WTC11 (cell line): ENCODE measurements around the gene ACP1.

Experiments used
- CBFB ChIP-seq: sonication (generic); formaldehyde crosslinking; IDR thresholded peaks from 2 replicates; pipeline ENCODE4 v1.8.1; 2022; ENCODE audit warnings: mild to moderate bottlenecking, low read depth, missing genetic modification reagents
- FOXP1 ChIP-seq: sonication (generic); formaldehyde crosslinking; IDR thresholded peaks from 2 replicates; pipeline ENCODE4 v1.8.0; 2022; ENCODE audit warnings: missing genetic modification reagents, mild to moderate bottlenecking, moderate library complexity, borderline replicate concordance
- JUN ChIP-seq: sonication (generic); formaldehyde crosslinking; IDR thresholded peaks from 2 replicates; pipeline ENCODE4 v1.8.0; 2023; ENCODE audit warnings: mild to moderate bottlenecking, missing genetic modification reagents
- KAT7 ChIP-seq: sonication (generic); formaldehyde crosslinking; IDR thresholded peaks from 2 replicates; pipeline ENCODE4 v1.8.1; 2023; ENCODE audit warnings: missing genetic modification reagents, mild to moderate bottlenecking, borderline replicate concordance
- ZNF121 ChIP-seq: sonication (generic); formaldehyde crosslinking; IDR thresholded peaks from 2 replicates; pipeline ENCODE4 v1.8.0; 2023; ENCODE audit warnings: missing genetic modification reagents
- TF ChIP-seq, protein P1 (sequence below): fragments of 200-600 bp; IDR thresholded peaks from 2 replicates; pipeline ENCODE4 v1.8.0; 2022; ENCODE audit warnings: antibody characterized with exemption
- TF ChIP-seq, protein P2 (sequence below): fragments of 250-450 bp; sonication (Bioruptor Pico); IDR thresholded peaks from 2 replicates; pipeline ENCODE4 v2.1.2; 2022; ENCODE audit warnings: mild to moderate bottlenecking, moderate library complexity
- TF ChIP-seq, protein P3 (sequence below): fragments of 250-450 bp; sonication (Bioruptor Pico); IDR thresholded peaks from 2 replicates; pipeline ENCODE4 v1.9.0; 2021; ENCODE audit warnings: mild to moderate bottlenecking
- TF ChIP-seq, protein P4 (sequence below): sonication (generic); formaldehyde crosslinking; IDR thresholded peaks from 2 replicates; pipeline ENCODE4 v1.8.0; 2022; ENCODE audit warnings: mild to moderate bottlenecking, missing genetic modification reagents

DNA sequence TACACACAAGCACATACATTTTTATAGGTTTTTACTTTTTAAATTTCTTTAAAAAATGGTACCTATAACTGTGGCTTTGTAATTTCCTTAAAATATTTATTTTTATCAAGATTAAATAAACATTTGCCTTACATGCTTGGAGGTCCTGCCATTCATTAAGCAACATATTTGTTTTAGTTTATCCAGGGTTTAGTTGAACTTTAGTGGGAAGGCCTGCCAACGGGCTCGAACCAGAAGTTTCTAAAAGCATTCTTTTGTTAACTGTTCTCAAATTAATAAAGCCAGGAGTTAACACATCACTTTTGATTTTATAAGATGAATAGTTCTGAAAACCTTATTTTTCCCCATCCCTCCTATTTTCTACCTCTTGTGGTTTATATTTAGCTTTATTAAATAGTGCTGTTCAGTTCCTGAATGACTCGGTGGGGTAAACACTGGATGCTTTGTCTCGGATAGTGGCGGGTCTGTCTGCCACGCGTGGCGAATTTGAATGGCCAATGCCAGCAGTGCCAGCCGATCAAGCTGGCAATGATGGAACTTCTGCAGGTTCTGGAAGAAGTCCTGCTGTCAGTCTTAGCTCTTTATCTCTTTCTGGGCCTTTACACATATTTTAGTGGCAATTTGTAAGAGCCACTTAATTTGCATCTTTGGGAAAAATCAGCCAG is 33.1 kb upstream of the ACP1 start:
- TF ChIP-seq, protein P1, sequence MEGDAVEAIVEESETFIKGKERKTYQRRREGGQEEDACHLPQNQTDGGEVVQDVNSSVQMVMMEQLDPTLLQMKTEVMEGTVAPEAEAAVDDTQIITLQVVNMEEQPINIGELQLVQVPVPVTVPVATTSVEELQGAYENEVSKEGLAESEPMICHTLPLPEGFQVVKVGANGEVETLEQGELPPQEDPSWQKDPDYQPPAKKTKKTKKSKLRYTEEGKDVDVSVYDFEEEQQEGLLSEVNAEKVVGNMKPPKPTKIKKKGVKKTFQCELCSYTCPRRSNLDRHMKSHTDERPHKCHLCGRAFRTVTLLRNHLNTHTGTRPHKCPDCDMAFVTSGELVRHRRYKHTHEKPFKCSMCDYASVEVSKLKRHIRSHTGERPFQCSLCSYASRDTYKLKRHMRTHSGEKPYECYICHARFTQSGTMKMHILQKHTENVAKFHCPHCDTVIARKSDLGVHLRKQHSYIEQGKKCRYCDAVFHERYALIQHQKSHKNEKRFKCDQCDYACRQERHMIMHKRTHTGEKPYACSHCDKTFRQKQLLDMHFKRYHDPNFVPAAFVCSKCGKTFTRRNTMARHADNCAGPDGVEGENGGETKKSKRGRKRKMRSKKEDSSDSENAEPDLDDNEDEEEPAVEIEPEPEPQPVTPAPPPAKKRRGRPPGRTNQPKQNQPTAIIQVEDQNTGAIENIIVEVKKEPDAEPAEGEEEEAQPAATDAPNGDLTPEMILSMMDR, result no peak
- TF ChIP-seq, protein P2, sequence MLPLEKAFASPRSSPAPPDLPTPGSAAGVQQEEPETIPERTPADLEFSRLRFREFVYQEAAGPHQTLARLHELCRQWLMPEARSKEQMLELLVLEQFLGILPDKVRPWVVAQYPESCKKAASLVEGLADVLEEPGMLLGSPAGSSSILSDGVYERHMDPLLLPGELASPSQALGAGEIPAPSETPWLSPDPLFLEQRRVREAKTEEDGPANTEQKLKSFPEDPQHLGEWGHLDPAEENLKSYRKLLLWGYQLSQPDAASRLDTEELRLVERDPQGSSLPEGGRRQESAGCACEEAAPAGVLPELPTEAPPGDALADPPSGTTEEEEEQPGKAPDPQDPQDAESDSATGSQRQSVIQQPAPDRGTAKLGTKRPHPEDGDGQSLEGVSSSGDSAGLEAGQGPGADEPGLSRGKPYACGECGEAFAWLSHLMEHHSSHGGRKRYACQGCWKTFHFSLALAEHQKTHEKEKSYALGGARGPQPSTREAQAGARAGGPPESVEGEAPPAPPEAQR, result no peak
- TF ChIP-seq JUN (CRISPR knock-in tag) (no peak), FOXP1 (CRISPR knock-in tag) (no peak), ZNF121 (CRISPR knock-in tag) (no peak), CBFB (no peak), KAT7 (CRISPR knock-in tag) (no peak)
- TF ChIP-seq, protein P3, sequence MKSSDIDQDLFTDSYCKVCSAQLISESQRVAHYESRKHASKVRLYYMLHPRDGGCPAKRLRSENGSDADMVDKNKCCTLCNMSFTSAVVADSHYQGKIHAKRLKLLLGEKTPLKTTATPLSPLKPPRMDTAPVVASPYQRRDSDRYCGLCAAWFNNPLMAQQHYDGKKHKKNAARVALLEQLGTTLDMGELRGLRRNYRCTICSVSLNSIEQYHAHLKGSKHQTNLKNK, result no peak
- TF ChIP-seq, protein P4, sequence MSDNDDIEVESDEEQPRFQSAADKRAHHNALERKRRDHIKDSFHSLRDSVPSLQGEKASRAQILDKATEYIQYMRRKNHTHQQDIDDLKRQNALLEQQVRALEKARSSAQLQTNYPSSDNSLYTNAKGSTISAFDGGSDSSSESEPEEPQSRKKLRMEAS (CRISPR knock-in tag), result no peak
